IPS DF 4.7 (cell line): ENCODE measurements around the gene BCAR1.
"Not testable (repeated sequence)": the region's sequence is repeated elsewhere in the genome, so short reads cannot be mapped to it uniquely, and the experiment has no call there.

ENCODE experiments used
- DNase-seq: peaks from one replicate; pipeline ENCODE4 v3.0.0-alpha.2; 2013; ENCODE audit warnings: low spot score; ENCODE audit errors: extremely low read depth

BCAR1 gene, protein sequence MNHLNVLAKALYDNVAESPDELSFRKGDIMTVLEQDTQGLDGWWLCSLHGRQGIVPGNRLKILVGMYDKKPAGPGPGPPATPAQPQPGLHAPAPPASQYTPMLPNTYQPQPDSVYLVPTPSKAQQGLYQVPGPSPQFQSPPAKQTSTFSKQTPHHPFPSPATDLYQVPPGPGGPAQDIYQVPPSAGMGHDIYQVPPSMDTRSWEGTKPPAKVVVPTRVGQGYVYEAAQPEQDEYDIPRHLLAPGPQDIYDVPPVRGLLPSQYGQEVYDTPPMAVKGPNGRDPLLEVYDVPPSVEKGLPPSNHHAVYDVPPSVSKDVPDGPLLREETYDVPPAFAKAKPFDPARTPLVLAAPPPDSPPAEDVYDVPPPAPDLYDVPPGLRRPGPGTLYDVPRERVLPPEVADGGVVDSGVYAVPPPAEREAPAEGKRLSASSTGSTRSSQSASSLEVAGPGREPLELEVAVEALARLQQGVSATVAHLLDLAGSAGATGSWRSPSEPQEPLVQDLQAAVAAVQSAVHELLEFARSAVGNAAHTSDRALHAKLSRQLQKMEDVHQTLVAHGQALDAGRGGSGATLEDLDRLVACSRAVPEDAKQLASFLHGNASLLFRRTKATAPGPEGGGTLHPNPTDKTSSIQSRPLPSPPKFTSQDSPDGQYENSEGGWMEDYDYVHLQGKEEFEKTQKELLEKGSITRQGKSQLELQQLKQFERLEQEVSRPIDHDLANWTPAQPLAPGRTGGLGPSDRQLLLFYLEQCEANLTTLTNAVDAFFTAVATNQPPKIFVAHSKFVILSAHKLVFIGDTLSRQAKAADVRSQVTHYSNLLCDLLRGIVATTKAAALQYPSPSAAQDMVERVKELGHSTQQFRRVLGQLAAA

DNA sequence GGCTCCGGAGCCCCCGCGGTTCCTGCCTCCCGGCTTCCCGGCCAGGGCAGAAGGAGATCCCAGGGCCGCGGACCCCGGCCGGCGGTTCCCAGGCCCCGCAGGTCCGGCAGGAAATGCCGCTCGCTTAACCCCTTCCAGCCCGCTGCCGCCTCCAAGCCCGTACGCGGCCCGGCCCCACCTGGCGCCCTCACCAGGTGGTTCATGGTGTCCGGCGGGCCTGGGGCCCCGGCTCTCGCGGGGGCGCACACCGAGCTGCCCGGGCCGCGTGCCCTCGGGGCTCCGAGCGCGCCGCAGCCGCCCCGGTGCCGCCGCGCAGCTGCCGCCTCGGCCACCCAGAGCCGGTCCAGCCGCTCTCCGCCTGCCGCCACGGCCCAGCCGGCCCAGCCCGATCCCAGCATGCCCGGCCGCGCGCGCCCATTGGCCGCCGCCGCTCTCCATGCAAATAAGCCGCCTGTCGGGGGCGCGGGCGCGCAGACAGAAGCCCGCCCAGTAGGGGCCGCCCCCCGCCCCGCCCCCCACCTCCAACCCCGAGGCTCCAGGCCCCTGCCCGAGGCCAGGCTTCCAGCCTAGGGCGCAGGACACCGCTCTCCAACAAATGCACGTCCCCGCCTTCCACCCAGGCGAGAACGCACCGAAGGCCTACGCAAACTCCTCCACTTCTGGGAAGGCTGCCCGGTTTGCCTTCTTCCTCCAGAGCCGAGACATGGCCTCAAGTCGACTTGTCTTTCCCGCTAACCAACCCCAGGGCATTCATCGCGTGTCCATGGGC is at the start of gene BCAR1:
Gene BCAR1 (minus strand): TSS at position 345 of the 769 bp plus-strand sequence. CDS start 142 bp downstream, at position 203.
- DNase-seq: no peak

DNA sequence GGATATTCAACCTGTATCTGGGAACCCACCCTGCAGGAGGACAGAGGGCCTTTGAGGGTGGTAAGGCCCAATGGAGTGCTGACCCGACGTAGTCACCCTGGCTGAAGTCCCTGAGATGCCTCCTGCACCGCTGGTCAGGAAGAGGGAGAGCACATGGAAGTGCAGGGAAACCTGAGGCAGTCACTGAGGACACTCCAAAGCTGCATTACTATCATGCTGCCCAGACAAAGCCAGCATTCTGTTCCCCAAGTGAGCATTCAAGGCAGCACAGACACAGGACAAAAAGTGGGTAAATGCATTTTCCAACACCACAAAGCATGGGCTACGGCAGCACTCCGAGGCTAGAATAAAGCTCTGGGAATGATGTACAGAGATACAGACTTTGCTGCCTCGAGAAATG is 46.8 kb upstream of the BCAR1 start:
- DNase-seq: no peak

- no peak for DNase-seq
These were observed 45.2 kb upstream of the BCAR1 start for GRCh38 chr16:75296606-75297005.

DNA sequence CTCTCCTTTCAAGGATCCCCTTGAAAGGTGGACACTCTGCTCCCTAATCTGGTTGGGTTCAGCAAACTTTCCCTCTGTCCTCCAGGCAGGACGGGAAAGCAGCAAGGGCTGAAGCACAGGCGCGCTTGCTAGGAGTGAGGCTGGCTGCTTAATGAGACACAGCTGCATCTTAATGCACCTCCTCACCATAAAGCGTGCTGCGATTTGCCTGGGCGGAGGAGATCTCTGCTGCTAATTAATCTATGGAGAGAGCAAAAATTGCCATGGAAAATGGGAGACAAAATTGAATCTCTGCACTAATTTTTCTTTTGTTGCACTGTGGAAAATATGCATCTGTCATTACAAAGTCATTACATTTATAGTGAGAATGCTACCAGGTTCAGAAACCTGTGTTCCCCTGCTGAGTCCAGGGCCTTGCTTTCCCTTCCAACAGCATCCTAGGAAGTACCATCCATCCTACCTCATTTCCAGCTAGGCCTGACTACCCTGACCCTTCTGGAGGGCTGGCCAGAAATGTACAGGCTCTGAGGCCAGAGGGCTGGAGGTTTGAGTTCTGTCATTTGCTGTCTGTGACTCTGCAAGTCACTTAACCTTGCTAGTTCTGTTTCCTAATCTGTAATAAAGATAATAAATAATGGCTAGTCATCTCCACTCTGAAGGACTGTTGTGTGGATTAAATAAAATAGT is 43.5 kb upstream of the BCAR1 start:
- no peak for DNase-seq

GRCh38 chr16:75293772-75294171 is 42.3 kb upstream of the BCAR1 start:
- DNase-seq: no peak

- DNase-seq: no peak
These were observed 41.7 kb upstream of the BCAR1 start for GRCh38 chr16:75293173-75293572.

DNA sequence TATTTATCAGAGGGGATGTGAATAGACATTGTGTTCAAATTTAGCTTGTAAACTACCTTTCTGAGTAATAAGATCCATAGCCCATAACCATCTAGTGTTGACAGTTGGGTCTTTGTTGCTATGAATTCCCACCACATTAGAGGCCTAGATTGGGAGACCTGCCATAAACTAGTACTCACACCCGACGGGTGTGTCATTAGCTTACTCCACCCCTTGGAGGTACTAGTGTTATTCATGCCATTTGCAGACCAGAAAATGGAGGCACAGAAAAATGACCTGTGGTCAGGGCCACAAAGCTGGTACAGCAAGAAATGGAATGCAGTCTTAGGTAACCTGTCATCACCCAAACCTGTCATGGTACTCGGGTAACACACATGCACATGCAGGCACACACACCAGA is 41.3 kb upstream of the BCAR1 start:
- DNase-seq: no peak

DNA sequence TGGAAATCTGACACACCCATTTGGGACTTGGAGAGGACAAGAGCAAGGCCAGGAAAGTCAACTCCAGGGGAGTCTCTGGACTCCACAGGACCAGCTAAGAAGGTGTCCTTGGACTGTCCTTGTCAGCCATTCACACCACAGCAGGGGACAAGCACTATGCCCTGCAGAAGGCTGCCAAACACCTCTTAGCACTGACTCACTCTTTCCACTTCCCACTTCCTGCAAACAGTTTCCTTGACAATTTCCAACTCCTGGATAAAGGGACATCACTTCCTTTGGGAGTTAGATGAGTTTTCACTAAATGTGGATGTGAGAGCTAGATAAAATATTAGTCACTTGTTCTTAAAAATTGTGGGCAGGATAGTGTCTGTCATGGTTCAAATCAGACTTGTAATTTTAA is 37.8 kb upstream of the BCAR1 start:
- no peak for DNase-seq

DNA sequence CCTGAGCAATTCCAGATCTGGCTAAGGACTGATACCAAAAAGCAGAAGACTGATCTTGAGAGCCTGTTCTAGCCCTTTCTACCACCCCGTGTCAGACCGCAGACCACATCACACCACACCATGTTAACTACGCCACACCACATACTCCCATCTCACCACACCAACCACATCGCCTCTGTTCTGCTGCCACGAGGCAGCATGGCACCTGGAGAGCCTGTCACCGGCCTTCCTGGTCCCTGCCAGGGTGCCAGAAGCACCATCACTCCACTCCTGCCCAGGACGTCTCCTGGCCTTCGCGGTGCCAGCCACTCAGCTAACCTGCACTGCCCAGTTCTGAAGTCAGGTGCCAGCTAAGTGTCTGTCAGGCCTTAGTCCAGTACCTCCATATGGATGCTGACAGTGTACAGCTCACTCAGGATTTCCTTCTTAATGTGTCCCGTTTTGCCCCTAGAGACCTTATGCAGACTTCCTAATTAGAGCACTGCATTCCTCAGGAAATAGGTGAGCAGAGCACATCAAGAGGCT is 37.2 kb upstream of the BCAR1 start:
- DNase-seq: no peak

DNA sequence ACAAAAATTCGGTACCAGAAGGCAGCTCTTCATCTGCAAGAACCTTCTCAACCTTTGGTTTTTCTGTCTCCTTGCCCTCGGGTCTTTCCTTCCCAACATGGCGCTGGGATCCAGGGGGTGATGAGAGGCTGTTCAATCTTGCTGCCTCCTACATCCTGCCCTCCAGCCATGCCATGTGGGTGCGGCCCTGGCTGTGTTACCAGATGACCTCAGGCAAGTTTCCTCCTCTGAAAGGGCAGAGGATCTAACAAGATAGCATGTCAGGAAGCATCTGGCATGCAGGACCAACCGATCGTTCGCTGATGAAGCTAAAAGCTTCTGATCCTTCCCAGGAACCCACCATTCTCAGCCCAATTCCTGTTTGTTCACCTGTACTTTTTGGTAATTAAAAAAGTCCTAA is 36.8 kb upstream of the BCAR1 start:
- DNase-seq: no peak

GRCh38 chr16:75287708-75288107 is 36.3 kb upstream of the BCAR1 start:
- DNase-seq: no peak

DNA sequence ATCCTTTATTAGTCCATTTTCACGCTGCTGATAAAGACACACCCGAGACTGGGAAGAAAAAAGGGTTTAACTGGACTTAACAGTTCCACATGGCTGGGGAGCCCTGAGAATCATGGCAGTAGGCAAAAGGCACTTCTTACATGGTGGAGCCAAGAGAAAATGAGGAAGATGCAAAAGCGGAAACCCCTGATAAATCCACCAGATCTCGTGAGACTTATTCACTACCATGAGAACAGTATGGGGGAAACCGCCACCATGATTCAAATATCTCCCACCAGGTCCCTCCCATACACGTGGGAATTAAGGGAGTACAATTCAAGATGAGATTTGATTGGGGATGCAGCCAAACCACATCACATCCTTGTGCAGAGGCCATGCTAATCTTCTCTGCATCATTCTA is 35.0 kb upstream of the BCAR1 start:
- no peak for DNase-seq

DNA sequence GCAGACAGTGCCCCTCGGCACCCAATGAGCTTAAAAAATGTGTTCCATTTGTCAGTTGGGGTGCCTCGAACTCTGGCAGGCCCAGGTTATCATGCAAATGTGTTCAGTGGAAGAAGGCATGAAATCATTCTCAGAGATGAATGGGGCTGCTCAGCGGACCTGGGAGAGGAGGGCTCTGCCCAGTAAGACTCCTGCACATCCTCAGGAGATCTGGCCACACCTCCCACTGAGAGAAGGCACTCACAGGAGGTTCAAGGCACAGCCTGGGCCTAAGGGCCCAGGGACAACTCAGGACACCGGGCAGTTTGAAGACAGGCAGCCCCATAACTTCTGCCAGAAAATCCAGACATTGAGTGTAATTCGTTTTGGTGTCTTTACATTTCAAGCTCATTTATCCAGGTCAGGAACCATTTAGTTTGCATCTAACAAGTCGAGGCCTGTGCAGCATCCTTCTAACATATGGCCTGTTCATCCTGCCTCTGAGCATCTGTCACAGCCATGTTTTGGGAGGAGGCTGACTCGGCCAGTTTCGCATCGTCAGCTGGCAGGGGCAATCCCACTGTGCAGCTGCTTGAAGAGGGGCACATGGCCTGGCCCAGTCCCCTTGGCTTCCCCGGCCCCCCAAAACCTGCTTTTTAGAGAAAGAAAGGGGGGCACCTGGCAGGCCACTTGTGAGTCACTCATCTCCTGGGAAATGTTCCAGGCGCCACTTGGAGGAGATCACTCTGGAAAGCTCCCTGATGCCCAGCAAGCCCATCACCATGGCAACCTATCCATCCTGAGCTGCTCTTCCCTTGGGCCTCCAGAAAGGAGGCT is 31.2 kb upstream of the BCAR1 start:
- no peak for DNase-seq

DNA sequence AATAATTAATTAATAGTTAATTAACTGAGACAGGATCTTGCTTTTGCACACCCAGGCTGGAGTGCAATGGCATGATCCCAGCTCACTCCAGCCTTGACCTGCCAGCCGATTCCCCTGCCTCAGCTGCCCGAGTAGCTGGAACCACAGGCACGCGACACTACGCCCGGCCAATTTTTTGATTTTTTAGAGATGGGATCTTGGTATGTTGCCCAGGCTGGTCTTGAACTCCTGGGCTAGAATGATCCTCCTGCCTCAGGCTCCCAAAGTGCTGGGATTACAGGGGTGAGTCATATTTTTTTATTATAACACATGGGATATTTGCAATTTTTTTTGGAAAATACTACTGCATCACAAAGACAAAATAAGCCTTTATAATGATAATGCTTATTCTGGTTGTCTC is 30.4 kb upstream of the BCAR1 start:
- no peak for DNase-seq

- not testable (repeated sequence) for DNase-seq
These were observed 29.6 kb upstream of the BCAR1 start for GRCh38 chr16:75281009-75281408.

DNA sequence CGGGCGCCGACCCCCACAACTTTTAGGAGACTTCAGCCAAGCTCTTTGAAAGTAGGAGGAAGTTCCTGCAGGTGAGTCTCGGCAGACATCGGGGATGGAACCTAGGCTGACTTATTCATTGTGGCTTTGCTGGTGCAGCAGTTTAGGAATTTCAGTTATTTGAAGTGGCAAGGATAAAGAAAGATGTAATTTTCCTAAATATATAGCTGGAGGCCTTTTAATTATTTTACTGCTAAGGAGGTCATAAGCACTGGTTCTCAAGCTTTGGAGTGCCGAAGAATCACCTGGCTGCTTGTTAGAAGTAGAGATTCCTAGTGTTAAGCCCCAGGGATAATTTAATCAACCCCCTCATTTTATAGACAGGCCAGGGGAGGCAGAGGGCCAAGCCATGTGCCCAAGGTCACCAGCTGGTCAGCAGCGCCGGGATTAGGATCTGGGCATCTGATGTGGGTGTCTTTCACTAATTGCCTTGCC is 28.9 kb upstream of the BCAR1 start:
- no peak for DNase-seq

DNA sequence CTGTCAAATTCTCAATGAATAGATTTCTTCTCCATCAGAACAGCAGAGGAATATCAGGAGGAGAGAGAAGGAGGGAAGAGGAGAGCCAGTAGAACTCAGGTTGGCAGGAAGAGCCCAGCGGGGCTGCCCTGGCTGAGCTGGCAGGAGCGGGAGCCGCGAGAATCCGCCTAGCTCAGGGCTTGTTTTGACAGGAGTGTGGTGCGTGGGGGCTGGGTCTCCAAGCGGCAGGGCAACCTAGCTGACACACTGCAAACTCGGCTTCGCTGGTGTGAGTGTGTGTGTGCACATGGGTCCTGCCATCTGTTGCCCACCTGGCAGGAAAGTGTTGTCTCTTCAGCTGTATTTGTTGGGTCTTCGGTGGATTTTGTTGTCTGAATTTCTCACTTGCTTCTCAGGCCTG is 27.9 kb upstream of the BCAR1 start:
- DNase-seq: no peak

- DNase-seq: no peak
These were observed 21.9 kb upstream of the BCAR1 start for GRCh38 chr16:75273054-75273925.

DNA sequence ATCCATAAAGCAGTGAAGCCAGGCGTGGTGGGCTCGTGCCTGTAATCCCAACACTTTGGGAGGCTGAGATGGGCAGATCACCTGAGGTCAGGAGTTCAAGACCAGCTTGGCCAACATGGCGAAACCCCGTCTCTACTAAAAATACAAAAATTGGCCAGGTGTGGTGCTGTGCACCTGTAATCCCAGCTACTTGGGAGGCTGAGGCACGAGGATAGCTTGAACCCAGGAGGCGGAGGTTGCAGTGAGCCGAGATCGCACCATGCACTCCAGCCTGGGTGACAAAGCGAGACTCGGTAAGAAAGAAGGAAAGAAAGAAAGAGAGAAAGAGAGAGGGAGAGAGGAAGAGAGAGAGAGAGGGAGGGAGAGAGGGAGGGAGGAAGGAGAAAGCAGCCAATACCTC is 21.2 kb upstream of the BCAR1 start:
- DNase-seq: not testable (repeated sequence)
